ENCODE measurements around the gene ENTPD1.
"Not testable (repeated sequence)": the region's sequence is repeated elsewhere in the genome, so short reads cannot be mapped to it uniquely, and the experiment has no call there.

Gene ENTPD1

GRCh38 chr10:95794195-95794594 lies 38.2 kb downstream of the ENTPD1 start:
- DNase-seq (ENCODE audit: low read depth in 2 of 2) = no peak

- no peak for DNase-seq (ENCODE audit: low read depth in 2 of 2)
These were observed 39.6 kb downstream of the ENTPD1 start for GRCh38 chr10:95795602-95796001.

- DNase-seq (ENCODE audit: low read depth in 2 of 2) = no peak
These were observed 40.5 kb downstream of the ENTPD1 start for GRCh38 chr10:95796504-95796903.

- no peak for DNase-seq (ENCODE audit: low read depth in 2 of 2)
These were observed 42.3 kb downstream of the ENTPD1 start for GRCh38 chr10:95798096-95798855.

GRCh38 chr10:95800286-95800685 lies 44.3 kb downstream of the ENTPD1 start:
- not testable (repeated sequence) for DNase-seq (ENCODE audit: low read depth in 2 of 2)

- not testable (repeated sequence) for DNase-seq (ENCODE audit: low read depth in 2 of 2)
These were observed 50.9 kb downstream of the ENTPD1 start for GRCh38 chr10:95806687-95807380.

GRCh38 chr10:95808705-95809308 lies 52.8 kb downstream of the ENTPD1 start:
- not testable (repeated sequence) for DNase-seq (ENCODE audit: low read depth in 2 of 2)

GRCh38 chr10:95809370-95810197 lies 53.6 kb downstream of the ENTPD1 start:
- no peak for DNase-seq (ENCODE audit: low read depth in 2 of 2)

GRCh38 chr10:95810198-95810976 lies 54.4 kb downstream of the ENTPD1 start:
- no peak for DNase-seq (ENCODE audit: low read depth in 2 of 2)

GRCh38 chr10:95813054-95813685 lies 57.2 kb downstream of the ENTPD1 start:
- no peak for DNase-seq (ENCODE audit: low read depth in 2 of 2)

GRCh38 chr10:95814011-95814727 lies 58.2 kb downstream of the ENTPD1 start:
- no peak for DNase-seq (ENCODE audit: low read depth in 2 of 2)

- no peak for DNase-seq (ENCODE audit: low read depth in 2 of 2)
These were observed 59.2 kb downstream of the ENTPD1 start for GRCh38 chr10:95815133-95815532.

- no peak for DNase-seq (ENCODE audit: low read depth in 2 of 2)
These were observed 59.8 kb downstream of the ENTPD1 start for GRCh38 chr10:95815701-95816240.

GRCh38 chr10:95818010-95818409 lies 62.0 kb downstream of the ENTPD1 start:
- DNase-seq (ENCODE audit: low read depth in 2 of 2) = no peak

- DNase-seq (ENCODE audit: low read depth in 2 of 2) = no peak
These were observed 62.7 kb downstream of the ENTPD1 start for GRCh38 chr10:95818668-95819067.

- DNase-seq (ENCODE audit: low read depth in 2 of 2) = no peak
These were observed 63.8 kb downstream of the ENTPD1 start for GRCh38 chr10:95819620-95820329.

- DNase-seq (ENCODE audit: low read depth in 2 of 2) = no peak
These were observed 64.4 kb downstream of the ENTPD1 start for GRCh38 chr10:95820363-95820762.

- no peak for DNase-seq (ENCODE audit: low read depth in 2 of 2)
These were observed 65.8 kb downstream of the ENTPD1 start for GRCh38 chr10:95821720-95822119.

GRCh38 chr10:95830044-95830443 lies 74.1 kb downstream of the ENTPD1 start:
- no peak for DNase-seq (ENCODE audit: low read depth in 2 of 2)

Measured in stimulated activated CD4-positive, alpha-beta T cell treated with anti-CD3 and anti-CD28 coated beads, Interleukin-1b, Interleukin-23, amount 100 ng/mL, for 4 hours (primary cell).